Esophagus muscularis mucosa (tissue), 4 donors: ENCODE results near the gene PTCH1. TPM values are rescaled to one million over a fixed set of nuclear protein-coding genes. Genes with fewer than 3 reads are reported as not detected.

Experiments
- DNase-seq: peaks from one replicate; pipeline ENCODE4 v3.0.0-alpha.2; 2017; ENCODE audit errors: extremely low spot score
- H3K27ac ChIP-seq, 4 donors: fragments of 200-600 bp; sonication (generic); replicated peaks in 1 of 4; 1 replicate in 3 of 4; 2 replicates in 1 of 4; pipeline ENCODE4 v1.5.1; 2016 to 2019; ENCODE audit warnings: mild to moderate bottlenecking in 1 of 4
- H3K27me3 ChIP-seq, 4 donors: fragments of 200-600 bp; sonication (generic); one replicate each; pipeline versions ENCODE4 v1.5.1 to v1.6.0; 2016 to 2019
- H3K36me3 ChIP-seq, 4 donors: fragments of 200-600 bp; sonication (generic); one replicate each; pipeline ENCODE4 v1.5.1; 2016 to 2019
- H3K4me1 ChIP-seq, 4 donors: fragments of 200-600 bp; sonication (generic); one replicate each; pipeline ENCODE4 v1.5.1; 2016 to 2019
- H3K4me3 ChIP-seq, 4 donors: fragments of 200-600 bp; sonication (generic); 1 replicate in 2 of 4; 2 replicates in 2 of 4; pipeline ENCODE4 v1.5.1; 2016 to 2019; ENCODE audit warnings: mild to moderate bottlenecking in 4 of 4, moderate library complexity in 1 of 4
- H3K9me3 ChIP-seq, 4 donors: fragments of 200-600 bp; sonication (generic); 1 replicate in 3 of 4; 2 replicates in 1 of 4; pipeline ENCODE4 v1.5.1; 2016 to 2019
- EP300 ChIP-seq: sonication (generic); formaldehyde crosslinking; IDR thresholded peaks from one replicate; pipeline ENCODE4 v1.6.1; 2017; ENCODE audit warnings: antibody characterized with exemption
- POLR2A ChIP-seq: fragments of 450-650 bp; IDR thresholded peaks from one replicate; pipeline ENCODE4 v1.6.1; 2017; ENCODE audit warnings: antibody characterized with exemption, moderate library complexity, mild to moderate bottlenecking, low read depth
- POLR2AphosphoS5 ChIP-seq, 2 donors: sonication (generic); formaldehyde crosslinking; IDR thresholded peaks; one replicate each; pipeline ENCODE4 v1.6.1; 2017; ENCODE audit warnings: antibody characterized with exemption in 2 of 2
- WGBS: methylation state at CpG from one replicate; pipeline ENCODE4 v1.1.5; 2018; 5-methylcytosine and 5-hydroxymethylcytosine counted together
- intact Hi-C: fragments of 100-400 bp; cut with DNase I; formaldehyde crosslinking; loops from one replicate; pipeline ENCODE4 v1.15.1; 2023
- total RNA-seq, 4 donors: library from RNA; depleted of rRNA; stranded (reverse); fragments of >200 nt; gene quantifications; one replicate each; pipeline versions ENCODE4 v1.1.0 to v1.2.1, GENCODE V29; 2016
- TF ChIP-seq, protein P1 (sequence below), 3 experiments: fragments of 200-600 bp in 2 of 3; fragments of 450-650 bp in 1 of 3; sonication (generic) in 2 of 3; IDR thresholded peaks; one replicate each; pipeline ENCODE4 v1.5.1; 2017 to 2019; ENCODE audit warnings: antibody characterized with exemption in 3 of 3, mild to moderate bottlenecking in 2 of 3, moderate library complexity in 1 of 3

Gene PTCH1
- total RNA-seq, 4 donors from 2014 or later: 10.8 to 25.1 (median 16.9) TPM

DNA sequence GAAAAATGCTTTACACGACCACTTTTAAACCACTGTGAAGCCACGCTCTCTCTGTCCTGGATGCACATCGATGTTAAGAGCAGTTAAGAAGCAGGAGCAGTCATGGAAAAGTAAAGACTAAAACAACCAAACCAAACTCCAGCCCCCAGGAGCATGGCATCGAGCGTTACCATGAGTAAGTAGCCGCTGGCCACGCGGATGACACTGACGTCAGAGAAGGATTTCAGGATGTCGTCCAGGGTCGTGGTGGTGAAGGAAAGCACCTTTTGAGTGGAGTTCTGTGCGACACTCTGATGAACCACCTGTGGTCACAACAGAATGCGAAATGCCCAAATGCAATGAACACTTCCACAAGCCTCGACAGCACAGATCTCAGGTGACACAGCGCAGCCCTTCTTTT is 38.9 kb downstream of the PTCH1 start:
- Histone ChIP-seq H3K36me3 (peaks cover 42 to 77% (median 72%) of the 10 kb centered on the region in 4 donors), H3K27ac (no peak overlapping the region)

DNA sequence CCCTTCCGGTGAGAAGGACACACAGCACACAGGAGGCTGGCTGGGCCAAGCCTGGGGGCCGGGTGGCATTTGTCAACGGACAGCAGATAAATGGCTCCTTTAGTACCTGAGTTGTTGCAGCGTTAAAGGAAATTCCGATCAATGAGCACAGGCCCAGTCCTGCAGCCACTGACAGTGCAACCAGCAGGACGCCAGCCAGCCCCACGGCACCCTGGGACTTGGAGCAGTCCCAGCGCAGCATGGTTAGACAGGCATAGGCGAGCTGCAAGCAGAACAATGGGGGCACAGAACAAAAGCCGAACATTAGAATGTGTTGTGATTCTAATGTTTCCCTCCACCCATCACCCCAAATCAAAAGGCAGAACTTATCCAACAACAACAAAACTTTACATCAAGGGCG is 39.3 kb downstream of the PTCH1 start:
- no peaks in the 10 kb centered on the region for H3K9me3 ChIP-seq
- H3K27ac ChIP-seq: no peak overlapping the region
- no peak overlapping the region for H3K4me3 ChIP-seq
- no peaks in the 10 kb centered on the region for H3K4me1 ChIP-seq
- TF ChIP-seq EP300 (no peak), POLR2A (no peak), POLR2AphosphoS5 (IDR thresholded peaks at IDR 0.05) (no peak)
- TF ChIP-seq, protein P1, sequence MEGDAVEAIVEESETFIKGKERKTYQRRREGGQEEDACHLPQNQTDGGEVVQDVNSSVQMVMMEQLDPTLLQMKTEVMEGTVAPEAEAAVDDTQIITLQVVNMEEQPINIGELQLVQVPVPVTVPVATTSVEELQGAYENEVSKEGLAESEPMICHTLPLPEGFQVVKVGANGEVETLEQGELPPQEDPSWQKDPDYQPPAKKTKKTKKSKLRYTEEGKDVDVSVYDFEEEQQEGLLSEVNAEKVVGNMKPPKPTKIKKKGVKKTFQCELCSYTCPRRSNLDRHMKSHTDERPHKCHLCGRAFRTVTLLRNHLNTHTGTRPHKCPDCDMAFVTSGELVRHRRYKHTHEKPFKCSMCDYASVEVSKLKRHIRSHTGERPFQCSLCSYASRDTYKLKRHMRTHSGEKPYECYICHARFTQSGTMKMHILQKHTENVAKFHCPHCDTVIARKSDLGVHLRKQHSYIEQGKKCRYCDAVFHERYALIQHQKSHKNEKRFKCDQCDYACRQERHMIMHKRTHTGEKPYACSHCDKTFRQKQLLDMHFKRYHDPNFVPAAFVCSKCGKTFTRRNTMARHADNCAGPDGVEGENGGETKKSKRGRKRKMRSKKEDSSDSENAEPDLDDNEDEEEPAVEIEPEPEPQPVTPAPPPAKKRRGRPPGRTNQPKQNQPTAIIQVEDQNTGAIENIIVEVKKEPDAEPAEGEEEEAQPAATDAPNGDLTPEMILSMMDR (IDR thresholded peaks at IDR 0.05): no peak
- WGBS: 93% methylated on average over 11 of the region's 11 CpGs
- no peaks in the 10 kb centered on the region for H3K27me3 ChIP-seq
- peaks cover 42 to 81% (median 76%) of the 10 kb centered on the region in 4 donors for H3K36me3 ChIP-seq
- DNase-seq: no peak
- intact Hi-C loops: no loop called here

More for the DNA sequence above, 38.9 kb downstream of the PTCH1 start:
- TF ChIP-seq, protein P1 (IDR thresholded peaks at IDR 0.05): no peak
- TF ChIP-seq POLR2A (no peak), EP300 (no peak), POLR2AphosphoS5 (IDR thresholded peaks at IDR 0.05) (no peak)
- H3K4me3 ChIP-seq: no peak overlapping the region
- no peak for DNase-seq
- intact Hi-C loops: no loop called here
- H3K4me1 ChIP-seq: no peaks in the 10 kb centered on the region
- H3K9me3 ChIP-seq: no peaks in the 10 kb centered on the region
- WGBS: 91% methylated on average over 14 of the region's 15 CpGs
- H3K27me3 ChIP-seq: no peaks in the 10 kb centered on the region

DNA sequence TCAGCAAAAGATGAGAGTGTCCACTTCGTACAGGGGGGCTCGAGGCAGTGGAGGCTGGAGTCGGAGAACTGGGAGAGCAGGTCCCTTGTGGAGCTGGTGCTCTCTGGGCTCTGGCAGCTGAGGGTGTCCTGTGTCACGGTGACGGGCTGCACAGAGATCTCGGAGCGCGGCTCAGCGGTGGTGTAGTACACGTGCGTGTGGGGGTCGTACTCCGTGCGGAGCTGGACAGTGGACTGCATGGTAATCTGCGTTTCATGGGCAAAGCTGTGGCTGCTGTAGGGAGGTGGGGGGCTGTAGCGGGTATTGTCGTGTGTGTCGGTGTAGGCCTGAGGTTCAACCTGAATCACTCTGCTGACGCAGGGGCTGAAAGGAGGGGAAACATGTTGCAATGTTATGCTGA is 48.0 kb downstream of the PTCH1 start:
- DNase-seq: no peak
- Histone ChIP-seq H3K27ac (no peak overlapping the region), H3K27me3 (no peaks in the 10 kb centered on the region), H3K4me3 (no peak overlapping the region), H3K9me3 (no peaks in the 10 kb centered on the region), H3K36me3 (peaks cover 25 to 93% (median 75%) of the 10 kb centered on the region in 4 donors), H3K4me1 (peaks cover 0 to 15% (median 11%) of the 10 kb centered on the region in 4 donors)
- 95% methylated on average over 19 of the region's 19 CpGs for WGBS
- intact Hi-C loops: no loop called here
- no peak for TF ChIP-seq POLR2A

DNA sequence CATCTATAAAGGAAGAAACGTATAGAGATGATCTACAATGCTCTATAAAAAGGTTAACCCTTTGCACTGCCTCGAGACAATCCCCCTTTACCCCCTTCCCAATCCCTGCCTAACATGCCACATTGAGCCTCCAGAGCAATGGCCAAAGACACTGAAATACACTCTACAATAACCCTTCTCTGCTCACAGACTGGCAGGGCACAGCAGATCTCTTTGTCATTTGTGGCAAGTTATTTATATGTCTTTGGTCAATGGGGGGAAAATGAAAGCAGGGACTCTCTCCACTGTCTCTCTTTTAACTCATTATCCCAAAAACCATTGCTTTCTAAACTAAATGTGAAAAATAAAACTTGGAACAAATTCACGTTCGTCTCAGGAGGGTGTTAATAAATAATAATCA is 51.7 kb downstream of the PTCH1 start:
- TF ChIP-seq POLR2A (no peak), EP300 (no peak), POLR2AphosphoS5 (IDR thresholded peaks at IDR 0.05) (no peak)
- TF ChIP-seq, protein P1 (IDR thresholded peaks at IDR 0.05): no peak
- peaks cover 25 to 75% (median 55%) of the 10 kb centered on the region in 4 donors for H3K36me3 ChIP-seq
- H3K4me3 ChIP-seq: no peak overlapping the region
- WGBS: 66% methylated on average over 4 of the region's 4 CpGs
- no peak overlapping the region for H3K27ac ChIP-seq
- no peak for DNase-seq
- H3K27me3 ChIP-seq: no peaks in the 10 kb centered on the region
- intact Hi-C loops: no loop called here
- no peaks in the 10 kb centered on the region for H3K9me3 ChIP-seq
- H3K4me1 ChIP-seq: peaks cover 16 to 36% (median 25%) of the 10 kb centered on the region in 4 donors

DNA sequence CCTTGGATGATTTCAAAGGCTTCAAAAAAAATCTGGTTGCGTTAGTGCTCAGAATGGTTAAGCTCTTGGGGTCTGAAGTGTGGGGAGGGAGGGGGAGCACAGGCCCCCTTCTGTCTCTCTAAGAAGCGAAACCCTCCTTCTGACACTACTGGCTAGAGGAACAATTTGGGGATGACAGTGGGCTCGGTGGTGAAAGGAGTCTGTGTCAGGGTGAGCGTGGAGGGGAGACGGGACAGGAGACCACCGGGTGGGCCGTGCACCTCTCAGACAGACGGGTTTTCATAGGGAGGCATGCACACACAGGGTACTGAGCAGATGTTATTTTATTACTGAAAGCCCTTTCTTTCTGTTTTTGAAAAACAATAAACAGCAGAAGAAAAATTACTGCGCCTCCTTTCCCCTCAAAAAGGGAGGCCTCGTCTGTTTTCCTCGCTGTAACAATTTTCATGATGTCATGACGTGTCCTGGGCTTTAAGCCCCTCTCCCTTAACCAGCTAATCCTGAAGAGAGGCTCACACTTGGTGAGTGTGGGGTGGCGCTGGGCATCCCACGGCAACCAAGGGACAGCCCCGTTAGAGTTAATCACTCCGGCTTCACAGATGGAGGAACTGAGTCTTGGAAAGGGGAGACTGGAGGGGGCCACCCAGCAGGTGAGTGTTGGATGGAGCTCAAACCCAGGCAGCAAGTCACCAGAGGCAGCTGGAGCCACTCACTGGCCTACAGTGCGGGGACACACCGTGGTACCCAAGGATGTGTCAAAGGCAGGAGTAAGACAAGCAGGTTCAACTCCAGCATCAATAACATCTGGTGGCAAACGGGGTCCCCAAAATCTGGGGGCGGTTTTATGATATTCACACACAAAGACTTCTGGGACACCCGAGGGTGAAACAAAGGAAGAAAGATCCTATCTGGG is 53.4 kb downstream of the PTCH1 start:
- no peak for TF ChIP-seq POLR2A
- TF ChIP-seq, protein P1 (IDR thresholded peaks at IDR 0.05): no peak
- TF ChIP-seq EP300: no peak
- TF ChIP-seq POLR2AphosphoS5 (IDR thresholded peaks at IDR 0.05): no peak
- Histone ChIP-seq H3K4me1 (peaks cover 16 to 44% (median 37%) of the 10 kb centered on the region in 4 donors), H3K27ac (peak overlapping the region; percentile 4 to 60 (median 36)), H3K27me3 (no peaks in the 10 kb centered on the region), H3K4me3 (peak overlapping the region; percentile 27 to 50 (median 34)), H3K9me3 (no peaks in the 10 kb centered on the region), H3K36me3 (peaks cover 12 to 75% (median 52%) of the 10 kb centered on the region in 4 donors)
- 66% methylated on average over 18 of the region's 21 CpGs for WGBS
- intact Hi-C loops: no loop called here
- no peak for DNase-seq
